Activated CD4-positive, alpha-beta T cell treated with anti-CD3 and anti-CD28 coated beads for 36 hours (primary cell): ENCODE results near the gene FAN1. TPM values are rescaled to one million over a fixed set of nuclear protein-coding genes. Genes with fewer than 3 reads are reported as not detected.

Experiments
- ATAC-seq: fragments of 200-7000 bp; cut with Tn5 transposase; one replicate; pipeline ENCODE4 v1.10.0; 2021; ENCODE audit warnings: mild to moderate bottlenecking, moderate library complexity
- CTCF ChIA-PET: fragments of 350-600 bp; sonication (Branson Sonifier 250); formaldehyde crosslinking; loops from one replicate; lab custom pipeline; 2021; ENCODE audit warnings: antibody characterized with exemption; lab: Charles Lee
- POLR2A ChIA-PET: fragments of 350-600 bp; sonication (Branson Sonifier 250); formaldehyde crosslinking; loops from one replicate; lab custom pipeline; 2021; ENCODE audit warnings: antibody characterized with exemption, inconsistent platforms; lab: Charles Lee
- DNase-seq: peaks from one replicate; pipeline ENCODE4 v3.0.0-alpha.2; 2020
- H3K27ac Mint-ChIP-seq: one replicate; pipeline ENCODE4 v1.8.0; 2021; ENCODE audit warnings: mixed read lengths
- H3K27me3 Mint-ChIP-seq: one replicate; pipeline ENCODE4 v1.8.0; 2021; ENCODE audit warnings: mixed read lengths
- H3K36me3 Mint-ChIP-seq: one replicate; pipeline ENCODE4 v1.8.0; 2021; ENCODE audit warnings: low read depth, mixed read lengths
- H3K4me1 Mint-ChIP-seq: one replicate; pipeline ENCODE4 v1.8.0; 2021; ENCODE audit warnings: mixed read lengths
- H3K4me3 Mint-ChIP-seq: one replicate; pipeline ENCODE4 v1.8.0; 2021; ENCODE audit warnings: mild to moderate bottlenecking, moderate library complexity, mixed read lengths
- H3K9me3 Mint-ChIP-seq: one replicate; pipeline ENCODE4 v1.8.0; 2021; ENCODE audit warnings: low read depth, mixed read lengths
- intact Hi-C, 2 experiments: fragments of 100-400 bp; cut with DNase I in 1 of 2; cut with micrococcal nuclease in 1 of 2; formaldehyde crosslinking; loops; one replicate each; pipeline versions ENCODE4 v1.14.2 to v1.15.1; 2022 to 2024; cut with DNase I, micrococcal nuclease
- total RNA-seq, 2 experiments: library from RNA; stranded (reverse); gene quantifications; one replicate each; pipeline ENCODE4 v1.2.3, GENCODE V29; 2021

The FAN1 gene
- total RNA-seq, 2 experiments from 2014 or later: 11.6 to 15.4 TPM

DNA sequence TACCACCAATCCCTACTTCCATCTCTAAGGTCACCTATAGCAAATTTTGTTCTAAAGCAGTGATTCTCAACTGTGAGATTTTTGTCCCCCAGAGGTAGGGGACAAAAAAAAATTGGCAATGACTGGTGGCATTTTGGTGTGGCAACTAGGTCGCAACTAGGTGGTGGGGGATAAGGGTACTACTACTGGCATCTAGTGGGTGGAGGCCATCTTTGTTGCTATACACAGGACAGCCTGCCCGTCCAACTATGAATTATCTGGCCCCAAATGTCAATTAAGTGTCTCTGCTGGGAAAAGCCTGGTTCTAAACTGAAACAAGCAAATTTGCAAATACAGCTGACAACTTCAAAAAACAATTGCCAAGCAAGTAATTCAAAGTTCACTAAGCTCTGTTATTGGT is 86.3 kb downstream of the FAN1 start:
- no peak for DNase-seq
- POLR2A ChIA-PET: no interaction called here
- H3K27ac Mint-ChIP-seq: peak overlapping the region; percentile 84

DNA sequence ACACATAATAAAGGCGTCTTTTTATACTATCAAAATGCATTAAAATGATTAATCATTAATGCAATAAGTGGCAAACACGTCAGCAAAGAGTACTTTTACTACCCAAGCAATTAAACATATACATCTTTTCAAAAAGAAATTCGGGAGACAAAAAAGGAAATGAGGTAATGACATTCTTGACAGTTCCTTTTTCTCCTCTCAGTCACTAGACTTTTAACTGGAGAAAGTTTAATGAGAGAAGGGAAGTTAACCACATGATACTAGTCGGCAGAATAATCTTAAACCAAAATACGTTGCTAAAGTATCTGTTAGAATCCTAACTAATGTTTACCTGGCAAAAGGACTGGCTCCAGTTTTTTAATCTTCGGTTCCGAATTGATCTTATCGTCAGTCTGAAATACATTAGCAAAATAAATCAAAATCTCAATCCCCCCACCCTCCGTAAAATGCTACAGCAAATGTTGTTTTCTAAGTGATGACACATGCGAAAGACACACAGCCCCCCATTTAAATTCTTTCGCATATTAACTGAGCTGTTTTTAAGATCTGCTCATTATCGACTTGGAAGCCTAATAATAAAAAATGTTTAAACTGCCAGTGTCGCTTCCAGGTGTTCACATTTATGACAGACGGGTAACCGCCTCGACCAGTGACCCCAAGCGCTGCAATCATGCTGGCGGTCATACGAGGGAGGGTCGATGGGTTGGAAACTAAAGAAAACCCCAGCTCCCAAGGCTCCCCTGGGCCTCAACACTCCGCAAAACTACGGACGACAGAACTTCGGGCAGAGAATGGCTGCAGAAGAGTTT is 86.9 kb downstream of the FAN1 start:
- H3K27ac Mint-ChIP-seq: peak overlapping the region; percentile 84
- peaks cover 30% of the 10 kb centered on the region for H3K4me1 Mint-ChIP-seq
- H3K9me3 Mint-ChIP-seq: no peaks in the 10 kb centered on the region
- H3K4me3 Mint-ChIP-seq: peak overlapping the region; percentile 95
- DNase-seq (no peak), ATAC-seq (no peak)
- ChIA-PET POLR2A (interaction anchor here (1.0 kb wide), 1 partner anchor 8 kb away, joined by 4 read pairs; no protein-coding TSS in a partner anchor), CTCF (interaction anchor here (1.6 kb wide), 1 partner anchor 8 kb away, joined by 5 read pairs; no protein-coding TSS in a partner anchor)
- H3K36me3 Mint-ChIP-seq: peaks cover 12% of the 10 kb centered on the region
- intact Hi-C loops: loop anchor here (1.0 to 10.0 kb wide), 6 partner anchors 87 to 880 kb away; partner anchors contain the start of genes FAN1 (in 1 of the 2), KLF13 (in 1 of the 2) and OTUD7A (in 1 of the 2)
- no peaks in the 10 kb centered on the region for H3K27me3 Mint-ChIP-seq

More for the DNA sequence above, 86.3 kb downstream of the FAN1 start:
- CTCF ChIA-PET: interaction anchor here (0.6 kb wide), 1 partner anchor 15 kb away, joined by 3 read pairs; no protein-coding TSS in a partner anchor
- intact Hi-C loops: loop anchor here (2.0 to 10.0 kb wide), 3 partner anchors 493 to 881 kb away; partner anchors contain the start of gene OTUD7A (in 1 of the 2)
- Mint-ChIP-seq H3K4me1 (peaks cover 33% of the 10 kb centered on the region), H3K36me3 (peaks cover 12% of the 10 kb centered on the region), H3K27me3 (no peaks in the 10 kb centered on the region), H3K9me3 (no peaks in the 10 kb centered on the region), H3K4me3 (peak overlapping the region; percentile 95)
- no peak for ATAC-seq

DNA sequence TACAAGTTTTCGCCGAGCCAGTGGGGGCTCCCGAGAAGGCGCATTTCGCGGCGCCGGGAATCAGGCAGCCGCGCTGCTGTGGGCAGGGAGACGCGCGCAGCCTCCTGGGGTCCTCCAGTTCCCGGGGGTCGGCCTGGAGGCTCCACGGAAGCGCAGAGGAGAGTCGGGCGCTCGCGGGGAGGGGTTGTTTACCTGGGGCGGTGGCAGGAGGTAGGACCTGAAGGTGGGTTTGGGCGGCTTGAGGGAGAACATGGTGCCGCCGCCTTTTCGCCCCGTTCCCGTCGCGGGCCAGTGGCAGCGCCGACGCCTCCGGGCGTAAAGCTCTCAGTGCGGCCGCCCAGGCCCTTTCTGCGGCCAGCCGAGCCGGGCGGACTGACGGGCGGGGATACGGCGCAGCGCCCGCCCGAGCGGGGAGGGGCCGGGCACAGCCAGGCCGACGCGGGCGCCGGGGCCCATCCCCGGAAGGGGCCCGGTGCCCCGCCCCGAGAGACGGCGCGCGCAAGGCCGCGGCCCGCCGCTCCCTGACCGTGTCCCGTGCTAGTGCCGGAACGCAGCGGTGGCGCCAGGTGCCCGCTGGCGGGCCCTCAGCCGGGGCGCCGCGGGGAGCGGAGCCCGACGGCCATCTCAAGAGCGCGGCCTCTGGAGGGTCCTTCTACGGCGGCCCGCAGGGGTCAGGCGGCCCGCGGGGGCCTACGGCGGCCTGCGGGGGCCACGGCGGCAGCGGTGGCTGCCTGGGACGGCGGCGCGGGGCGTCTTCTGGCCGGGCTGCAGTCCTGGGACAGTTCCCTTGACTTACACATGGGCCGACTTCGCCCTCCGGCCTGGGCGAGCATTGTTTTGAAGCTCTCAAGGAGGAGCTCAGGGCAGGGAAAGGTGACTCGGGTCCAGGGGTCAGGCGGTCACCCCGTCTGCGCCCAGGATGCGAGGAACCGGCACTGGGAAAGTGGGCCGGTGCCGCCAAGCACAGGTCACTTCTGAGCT is 87.8 kb downstream of the FAN1 start, which contains the start of gene MTMR10:
Gene MTMR10 (minus strand): TSS at position 374 of the 981 bp plus-strand sequence. CDS start 122 bp downstream, at position 252.
- POLR2A ChIA-PET: interaction anchor here (0.8 to 1.0 kb wide), 2 partner anchors 9 to 138 kb away, joined by 4 read pairs; no protein-coding TSS in a partner anchor
- H3K4me1 Mint-ChIP-seq: peaks cover 27% of the 10 kb centered on the region
- ATAC-seq (peak; percentile 93), DNase-seq (peak; percentile 80)
- intact Hi-C loops: loop anchor here (1.0 to 10.0 kb wide), 6 partner anchors 88 to 879 kb away; partner anchors contain the start of genes FAN1 (in 1 of the 2), KLF13 (in 1 of the 2) and OTUD7A (in 1 of the 2)
- CTCF ChIA-PET: interaction anchor here (1.1 to 1.6 kb wide), 2 partner anchors 9 to 137 kb away, joined by 4 to 5 read pairs; no protein-coding TSS in a partner anchor
- H3K27ac Mint-ChIP-seq: peak within 1 kb of the TSS; percentile 84
- peaks cover 1% of the 10 kb centered on the region for H3K27me3 Mint-ChIP-seq
- H3K36me3 Mint-ChIP-seq: peaks cover 9% of the 10 kb centered on the region
- H3K4me3 Mint-ChIP-seq: peak within 1 kb of the TSS; percentile 95
- no peaks in the 10 kb centered on the region for H3K9me3 Mint-ChIP-seq

DNA sequence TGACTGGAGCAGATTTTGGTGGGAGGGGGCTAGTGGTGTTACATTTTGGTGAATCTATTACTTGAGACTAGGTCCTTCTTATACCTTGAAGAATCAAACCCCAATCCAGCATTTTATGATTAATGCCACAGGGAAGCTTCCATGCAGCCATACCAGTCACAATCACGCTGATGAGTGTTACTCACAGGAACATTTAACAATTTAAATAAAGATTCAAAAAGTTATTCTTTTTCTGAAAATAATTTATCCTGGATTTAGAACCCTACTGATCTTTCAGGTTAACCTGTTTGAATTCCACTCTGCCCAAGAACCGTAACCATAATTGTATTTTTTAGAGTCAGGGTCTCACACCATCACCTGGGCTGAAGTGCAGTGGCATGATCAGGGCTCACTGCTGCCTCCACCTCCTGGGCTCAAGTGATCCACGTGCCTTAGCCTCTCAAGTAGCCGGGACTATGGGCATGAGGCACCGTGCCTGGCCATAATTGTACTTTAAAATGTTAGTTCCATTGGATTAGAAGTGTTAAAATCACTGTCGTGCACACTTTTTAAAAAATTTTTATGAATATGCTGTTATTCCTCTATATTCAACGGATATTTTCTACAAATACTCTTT is 88.6 kb downstream of the FAN1 start:
- H3K9me3 Mint-ChIP-seq: peaks cover under 1% of the 10 kb centered on the region
- no peak for ATAC-seq
- peaks cover 23% of the 10 kb centered on the region for H3K4me1 Mint-ChIP-seq
- intact Hi-C loops: loop anchor here in 1 of 2 experiments (10.0 kb wide), 1 partner anchor 492 kb away; no protein-coding TSS in a partner anchor
- CTCF ChIA-PET: interaction anchor here (1.1 kb wide), 1 partner anchor 137 kb away, joined by 4 read pairs; no protein-coding TSS in a partner anchor
- peak overlapping the region; percentile 78 for H3K27ac Mint-ChIP-seq
- peak; percentile 14 for DNase-seq
- POLR2A ChIA-PET: interaction anchor here (0.8 kb wide), 1 partner anchor 137 kb away, joined by 4 read pairs; no protein-coding TSS in a partner anchor
- peaks cover 5% of the 10 kb centered on the region for H3K36me3 Mint-ChIP-seq
- H3K4me3 Mint-ChIP-seq: peak overlapping the region; percentile 84
- H3K27me3 Mint-ChIP-seq: peaks cover 2% of the 10 kb centered on the region

Other genes with a start within 250 kb of the FAN1 start
- 10 to 100 TPM; 10.1 to 17.6 TPM for gene MTMR10, start 87.7 kb downstream of the FAN1 start, total RNA-seq
- not detected for gene TRPM1, start 197.8 kb downstream of the FAN1 start, total RNA-seq